GM12865 (cell line): ENCODE results near the gene RANBP6.
A peak's percentile ranks its signal among the peaks of the same experiment; 100 is the strongest.

Source experiments
- DNase-seq: peaks from one replicate; pipeline ENCODE4 v3.0.0; 2010; ENCODE audit warnings: low read depth
- H3K4me3 ChIP-seq: 2 replicates; pipeline ENCODE4 v1.5.1; 2011; ENCODE audit warnings: mild to moderate bottlenecking, low read depth, low read length, control low read depth
- CTCF ChIP-seq: IDR thresholded peaks from 2 replicates; pipeline ENCODE4 v1.5.1; 2011; ENCODE audit warnings: low read length, control low read depth, low read depth, inconsistent platforms; ENCODE audit not compliant: insufficient read depth; ENCODE audit errors: missing control alignments

The RANBP6 gene

GRCh38 chr9:5982317-5982716, 33.1 kb downstream of the RANBP6 start:
- no peak for TF ChIP-seq CTCF
- no peak overlapping the region for H3K4me3 ChIP-seq
- DNase-seq = no peak

GRCh38 chr9:5978523-5978922, 36.9 kb downstream of the RANBP6 start:
- no peak overlapping the region for H3K4me3 ChIP-seq
- DNase-seq = no peak
- no peak for TF ChIP-seq CTCF

GRCh38 chr9:5976674-5977397, 38.6 kb downstream of the RANBP6 start:
- peak; percentile 28 for DNase-seq
- H3K4me3 ChIP-seq = no peak overlapping the region
- TF ChIP-seq CTCF = peak; percentile 8

- no peak overlapping the region for H3K4me3 ChIP-seq
- TF ChIP-seq CTCF = no peak
- DNase-seq = no peak
Observed at GRCh38 chr9:5971740-5972139, 43.7 kb downstream of the RANBP6 start.
